ENCODE data around the gene SOX13. TPM values are rescaled to one million over a fixed set of nuclear protein-coding genes. Genes with fewer than 3 reads are reported as not detected.

Gene SOX13
- total and polyA plus RNA-seq, 2 of the 4 experiments (the other 2 are of a cell fraction): 0.54 to 3.5 TPM

DNA sequence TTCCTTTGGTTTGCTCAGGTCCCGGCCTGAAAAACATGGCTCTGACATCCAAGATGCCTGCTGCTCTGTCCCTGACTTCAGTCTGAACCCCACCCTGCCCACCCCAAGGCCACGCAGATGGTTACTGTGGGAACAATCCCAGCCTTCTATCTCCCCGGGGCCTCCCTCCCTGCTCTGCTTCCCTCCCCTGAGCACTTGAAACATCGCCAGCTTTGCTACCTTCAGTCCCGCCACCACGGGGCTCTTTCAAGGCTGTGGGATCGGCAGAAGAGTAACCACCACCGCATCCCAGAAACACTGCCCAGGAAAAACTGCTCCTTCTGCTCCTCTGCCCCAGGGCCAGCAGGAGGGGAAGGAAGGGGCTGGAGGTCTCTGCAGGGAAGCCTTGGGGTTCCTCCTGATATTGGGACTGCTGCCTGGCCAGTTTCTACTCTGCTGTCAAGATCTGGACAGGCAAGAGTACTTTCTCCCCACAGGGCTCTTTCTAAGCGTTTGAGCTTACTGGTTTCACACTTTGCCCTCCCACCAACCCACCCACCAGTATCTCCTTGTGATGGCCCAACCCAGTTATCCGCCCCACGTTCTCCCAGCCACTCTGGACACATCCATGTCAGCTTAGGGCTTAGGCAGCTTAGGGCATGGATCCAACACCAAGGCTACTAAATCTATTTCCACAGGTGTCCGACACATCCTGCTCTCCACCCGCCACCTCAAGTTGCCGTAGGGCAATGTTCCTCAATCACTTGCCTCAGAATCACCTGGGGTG lies 70.5 kb downstream of the SOX13 start:
- no peak overlapping the region for H4K91ac ChIP-seq (ENCODE audit: insufficient read depth, low read depth, low read length)
- ChIA-PET CTCF (interaction anchor here (0.6 kb wide), 1 partner anchor 223 kb away, joined by 3 read pairs; no protein-coding TSS in a partner anchor), POLR2A (ENCODE audit: unreplicated experiment) (no interaction called here)
- dilution Hi-C loops (cut with HindIII; ENCODE audit: low sequenced_read_pairs, unreplicated experiment) (loop anchor here (25.0 kb wide), 1 partner anchor 281 kb away; the partner anchor contains the start of gene SNRPE), in situ Hi-C loops (cut with MboI; ENCODE audit: low sequenced_read_pairs) (no loop called here), intact Hi-C loops (cut with micrococcal nuclease) (no loop called here)
- H3K27ac ChIP-seq (ENCODE audit: insufficient read depth, low read length): no peak overlapping the region
- H2AK9ac ChIP-seq (replicated peaks; ENCODE audit: low read depth, low read length, poor library complexity): no peak overlapping the region
- ATAC-seq (ENCODE audit: low read depth) (no peak), DNase-seq (no peak)
- no peak overlapping the region for H3K4ac ChIP-seq (ENCODE audit: low read depth, low read length)
- no peak overlapping the region for H3K9ac ChIP-seq (ENCODE audit: low read depth, low read length)
- no peak overlapping the region for H3K14ac ChIP-seq (replicated peaks; ENCODE audit: low read depth, low read length)
- H2BK120ac ChIP-seq (ENCODE audit: low read depth, low read length): no peak overlapping the region
- H3K27me3 ChIP-seq (ENCODE audit: control insufficient read depth, insufficient read depth, low read length): no peaks in the 10 kb centered on the region
- H2AK5ac ChIP-seq (ENCODE audit: low read depth, low read length): no peak overlapping the region
- H3K18ac ChIP-seq (ENCODE audit: low read depth, low read length): no peak overlapping the region
- no TSS peak for BruUV-seq (replicated peaks)
- H3K4me2 ChIP-seq (ENCODE audit: low read depth, low read length): no peak overlapping the region
- H2BK5ac ChIP-seq (ENCODE audit: low read depth, low read length, poor library complexity, severe bottlenecking): no peak overlapping the region
- H3K36me3 ChIP-seq (ENCODE audit: control insufficient read depth, insufficient read depth, low read length): peaks cover 25% of the 10 kb centered on the region
- no peaks in the 10 kb centered on the region for H4K20me1 ChIP-seq (ENCODE audit: insufficient read depth, low read length)
- H3K9me1 ChIP-seq (ENCODE audit: insufficient read depth, low read length): no peaks in the 10 kb centered on the region
- no peak overlapping the region for H4K5ac ChIP-seq (ENCODE audit: low read depth, low read length)
- no peak overlapping the region for H4K8ac ChIP-seq (ENCODE audit: low read depth in 2 of 2, low read length in 2 of 2)
- no peak overlapping the region for H2AFZ ChIP-seq (replicated peaks; ENCODE audit: low read length, poor library complexity)
- H3K4me3 ChIP-seq (ENCODE audit: insufficient read depth, low read depth, low read length): no peak overlapping the region
- no peaks in the 10 kb centered on the region for H3K9me3 ChIP-seq (ENCODE audit: control insufficient read depth, insufficient read depth, low read length)
- no peak overlapping the region for H3K23ac ChIP-seq (ENCODE audit: low read depth, low read length)
- no peak overlapping the region for H2BK20ac ChIP-seq (ENCODE audit: low read depth, low read length)
- H3K56ac ChIP-seq (ENCODE audit: extremely low read depth, insufficient read depth, low read length): no peak overlapping the region
- H3K79me1 ChIP-seq (ENCODE audit: low read depth in 1 of 2, low read length in 2 of 2): no peaks in the 10 kb centered on the region; a peak in 1 of 4 replicates
- 52% methylated on average over 4 of the region's 14 CpGs; no CpG with 5 or more reads in 1 of the 2 experiments for WGBS, 2 experiments (ENCODE audit: extremely low coverage in 2 of 2, insufficient read length in 1 of 2)
- no peak overlapping the region for H2BK15ac ChIP-seq (ENCODE audit: low read depth, low read length)
- no peaks in the 10 kb centered on the region for H3K4me1 ChIP-seq (ENCODE audit: control insufficient read depth, insufficient read depth, low read length)
- TF ChIP-seq CEBPB (IDR thresholded peaks at IDR 0.05; ENCODE audit: low read depth, low read length): no peak
- no peak for TF ChIP-seq RCOR1 (IDR thresholded peaks at IDR 0.05; ENCODE audit: insufficient replicate concordance, low read length)
- TF ChIP-seq, protein P1, sequence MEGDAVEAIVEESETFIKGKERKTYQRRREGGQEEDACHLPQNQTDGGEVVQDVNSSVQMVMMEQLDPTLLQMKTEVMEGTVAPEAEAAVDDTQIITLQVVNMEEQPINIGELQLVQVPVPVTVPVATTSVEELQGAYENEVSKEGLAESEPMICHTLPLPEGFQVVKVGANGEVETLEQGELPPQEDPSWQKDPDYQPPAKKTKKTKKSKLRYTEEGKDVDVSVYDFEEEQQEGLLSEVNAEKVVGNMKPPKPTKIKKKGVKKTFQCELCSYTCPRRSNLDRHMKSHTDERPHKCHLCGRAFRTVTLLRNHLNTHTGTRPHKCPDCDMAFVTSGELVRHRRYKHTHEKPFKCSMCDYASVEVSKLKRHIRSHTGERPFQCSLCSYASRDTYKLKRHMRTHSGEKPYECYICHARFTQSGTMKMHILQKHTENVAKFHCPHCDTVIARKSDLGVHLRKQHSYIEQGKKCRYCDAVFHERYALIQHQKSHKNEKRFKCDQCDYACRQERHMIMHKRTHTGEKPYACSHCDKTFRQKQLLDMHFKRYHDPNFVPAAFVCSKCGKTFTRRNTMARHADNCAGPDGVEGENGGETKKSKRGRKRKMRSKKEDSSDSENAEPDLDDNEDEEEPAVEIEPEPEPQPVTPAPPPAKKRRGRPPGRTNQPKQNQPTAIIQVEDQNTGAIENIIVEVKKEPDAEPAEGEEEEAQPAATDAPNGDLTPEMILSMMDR (conservative IDR thresholded peaks at IDR 0.05; ENCODE audit: low read depth, low read length): no peak
- no peak for TF ChIP-seq SMC3 (IDR thresholded peaks at IDR 0.05; ENCODE audit: low read depth, low read length)
- TF ChIP-seq, protein P2, sequence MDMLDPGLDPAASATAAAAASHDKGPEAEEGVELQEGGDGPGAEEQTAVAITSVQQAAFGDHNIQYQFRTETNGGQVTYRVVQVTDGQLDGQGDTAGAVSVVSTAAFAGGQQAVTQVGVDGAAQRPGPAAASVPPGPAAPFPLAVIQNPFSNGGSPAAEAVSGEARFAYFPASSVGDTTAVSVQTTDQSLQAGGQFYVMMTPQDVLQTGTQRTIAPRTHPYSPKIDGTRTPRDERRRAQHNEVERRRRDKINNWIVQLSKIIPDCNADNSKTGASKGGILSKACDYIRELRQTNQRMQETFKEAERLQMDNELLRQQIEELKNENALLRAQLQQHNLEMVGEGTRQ (IDR thresholded peaks at IDR 0.05; ENCODE audit: low read depth, low read length): no peak
- no peak for TF ChIP-seq POLR2A (IDR thresholded peaks at IDR 0.05; ENCODE audit: low read depth, low read length)
- TF ChIP-seq FOS (IDR thresholded peaks at IDR 0.05; ENCODE audit: low read depth, low read length): no peak
- TF ChIP-seq MXI1 (IDR thresholded peaks at IDR 0.05; ENCODE audit: borderline replicate concordance, low read depth, low read length): no peak
- TF ChIP-seq CHD1 (IDR thresholded peaks at IDR 0.05; ENCODE audit: low read depth, low read length): no peak
- no peak for TF ChIP-seq BHLHE40 (IDR thresholded peaks at IDR 0.05; ENCODE audit: low read depth, low read length)
- TF ChIP-seq MAZ (IDR thresholded peaks at IDR 0.05; ENCODE audit: borderline replicate concordance, low read depth, low read length): no peak
- no peak for TF ChIP-seq RAD21 (IDR thresholded peaks at IDR 0.05; ENCODE audit: low read length)
- TF ChIP-seq RFX5 (IDR thresholded peaks at IDR 0.05; ENCODE audit: low read depth, low read length): no peak
- TF ChIP-seq, protein P3, sequence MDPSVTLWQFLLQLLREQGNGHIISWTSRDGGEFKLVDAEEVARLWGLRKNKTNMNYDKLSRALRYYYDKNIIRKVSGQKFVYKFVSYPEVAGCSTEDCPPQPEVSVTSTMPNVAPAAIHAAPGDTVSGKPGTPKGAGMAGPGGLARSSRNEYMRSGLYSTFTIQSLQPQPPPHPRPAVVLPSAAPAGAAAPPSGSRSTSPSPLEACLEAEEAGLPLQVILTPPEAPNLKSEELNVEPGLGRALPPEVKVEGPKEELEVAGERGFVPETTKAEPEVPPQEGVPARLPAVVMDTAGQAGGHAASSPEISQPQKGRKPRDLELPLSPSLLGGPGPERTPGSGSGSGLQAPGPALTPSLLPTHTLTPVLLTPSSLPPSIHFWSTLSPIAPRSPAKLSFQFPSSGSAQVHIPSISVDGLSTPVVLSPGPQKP (IDR thresholded peaks at IDR 0.05; ENCODE audit: borderline replicate concordance, low read depth, low read length): no peak
- no peak for TF ChIP-seq MAFK (IDR thresholded peaks at IDR 0.05; ENCODE audit: low read depth, low read length)
